Right lobe of liver (tissue), 4 donors: ENCODE measurements around the gene KLK3.

ENCODE experiments used
- POLR2A ChIP-seq: fragments of 450-650 bp; IDR thresholded peaks from one replicate; pipeline ENCODE4 v1.6.1; 2017; ENCODE audit warnings: antibody characterized with exemption, mild to moderate bottlenecking
- TF ChIP-seq, protein P1 (sequence below), 4 donors: fragments of 200-600 bp in 3 of 4; fragments of 450-650 bp in 1 of 4; IDR thresholded peaks; one replicate each; pipeline versions ENCODE4 v1.5.1 to v1.8.0; 2016 to 2022; ENCODE audit warnings: antibody characterized with exemption in 4 of 4, mild to moderate bottlenecking in 2 of 4
- donor health status: DM: no; HTN: no; CAD: no.
- donor health status: DM: no; HTN: no; CAD: no.
- donor health status: DM: no; HTN: yes; CAD: no.

- TF ChIP-seq, protein P1, sequence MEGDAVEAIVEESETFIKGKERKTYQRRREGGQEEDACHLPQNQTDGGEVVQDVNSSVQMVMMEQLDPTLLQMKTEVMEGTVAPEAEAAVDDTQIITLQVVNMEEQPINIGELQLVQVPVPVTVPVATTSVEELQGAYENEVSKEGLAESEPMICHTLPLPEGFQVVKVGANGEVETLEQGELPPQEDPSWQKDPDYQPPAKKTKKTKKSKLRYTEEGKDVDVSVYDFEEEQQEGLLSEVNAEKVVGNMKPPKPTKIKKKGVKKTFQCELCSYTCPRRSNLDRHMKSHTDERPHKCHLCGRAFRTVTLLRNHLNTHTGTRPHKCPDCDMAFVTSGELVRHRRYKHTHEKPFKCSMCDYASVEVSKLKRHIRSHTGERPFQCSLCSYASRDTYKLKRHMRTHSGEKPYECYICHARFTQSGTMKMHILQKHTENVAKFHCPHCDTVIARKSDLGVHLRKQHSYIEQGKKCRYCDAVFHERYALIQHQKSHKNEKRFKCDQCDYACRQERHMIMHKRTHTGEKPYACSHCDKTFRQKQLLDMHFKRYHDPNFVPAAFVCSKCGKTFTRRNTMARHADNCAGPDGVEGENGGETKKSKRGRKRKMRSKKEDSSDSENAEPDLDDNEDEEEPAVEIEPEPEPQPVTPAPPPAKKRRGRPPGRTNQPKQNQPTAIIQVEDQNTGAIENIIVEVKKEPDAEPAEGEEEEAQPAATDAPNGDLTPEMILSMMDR (IDR thresholded peaks at IDR 0.05): no peak
- no peak for TF ChIP-seq POLR2A
Observed at GRCh38 chr19:50837300-50837699, 17.4 kb upstream of the KLK3 start.
